Stimulated activated naive CD4-positive, alpha-beta T cell (primary cell): ENCODE results near the gene FEM1C.
"Not testable (repeated sequence)": the region's sequence is repeated elsewhere in the genome, so short reads cannot be mapped to it uniquely, and the experiment has no call there.

Experiments used
- DNase-seq, 6 experiments: peaks; one replicate each; lab custom pipeline; 2025; lab: John Stamatoyannopoulos, UW

FEM1C gene

DNA sequence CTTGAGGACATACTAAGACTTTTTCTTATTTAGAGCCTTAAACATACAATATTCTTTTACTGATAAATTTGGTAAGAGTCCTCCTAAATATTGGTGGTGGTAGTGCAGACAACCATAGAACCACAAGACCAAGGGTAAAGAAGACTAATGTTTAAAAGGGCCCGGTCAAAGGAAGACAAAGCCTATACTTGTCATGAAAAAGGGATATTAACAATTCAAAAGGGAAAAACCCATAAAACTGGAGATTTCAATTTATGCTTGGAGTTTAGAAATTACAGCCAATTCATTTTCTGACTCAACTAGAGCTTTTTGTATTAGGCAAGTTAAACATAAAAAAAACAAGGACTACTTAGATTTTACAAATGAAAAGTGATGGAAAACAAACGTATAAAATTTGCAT, 24.4 kb downstream of the FEM1C start:
- no peak for DNase-seq

GRCh38 chr5:115516372-115516771, 28.2 kb downstream of the FEM1C start:
- no peak for DNase-seq

GRCh38 chr5:115514220-115514619, 30.4 kb downstream of the FEM1C start:
- DNase-seq, result no peak

- no peak for DNase-seq
These were observed 32.9 kb downstream of the FEM1C start for GRCh38 chr5:115511632-115512031.

- DNase-seq, result no peak
These were observed 34.4 kb downstream of the FEM1C start for GRCh38 chr5:115510145-115510645.

GRCh38 chr5:115509547-115509946, 35.0 kb downstream of the FEM1C start:
- DNase-seq, result no peak

- DNase-seq, result no peak
These were observed 36.9 kb downstream of the FEM1C start for GRCh38 chr5:115507681-115508080.

DNA sequence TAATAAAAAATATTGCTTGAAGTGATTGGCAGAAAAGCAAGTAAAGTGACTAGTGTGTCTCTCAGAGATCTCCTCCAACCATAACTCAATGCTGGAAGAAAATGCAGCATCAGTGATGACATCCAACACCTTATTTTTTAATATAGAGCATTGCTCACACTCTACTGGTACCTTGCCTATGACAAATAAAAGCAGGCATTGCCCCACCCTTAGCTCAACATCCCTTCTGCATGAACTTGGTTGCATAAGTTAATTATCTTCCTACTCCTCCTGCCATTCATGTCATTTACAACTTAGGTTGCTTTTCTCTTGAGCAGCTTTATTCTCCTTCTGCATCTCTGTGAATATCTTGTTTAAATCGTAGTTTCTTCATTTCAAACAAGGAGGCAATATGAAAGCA, 41.2 kb downstream of the FEM1C start:
- DNase-seq, result no peak

DNA sequence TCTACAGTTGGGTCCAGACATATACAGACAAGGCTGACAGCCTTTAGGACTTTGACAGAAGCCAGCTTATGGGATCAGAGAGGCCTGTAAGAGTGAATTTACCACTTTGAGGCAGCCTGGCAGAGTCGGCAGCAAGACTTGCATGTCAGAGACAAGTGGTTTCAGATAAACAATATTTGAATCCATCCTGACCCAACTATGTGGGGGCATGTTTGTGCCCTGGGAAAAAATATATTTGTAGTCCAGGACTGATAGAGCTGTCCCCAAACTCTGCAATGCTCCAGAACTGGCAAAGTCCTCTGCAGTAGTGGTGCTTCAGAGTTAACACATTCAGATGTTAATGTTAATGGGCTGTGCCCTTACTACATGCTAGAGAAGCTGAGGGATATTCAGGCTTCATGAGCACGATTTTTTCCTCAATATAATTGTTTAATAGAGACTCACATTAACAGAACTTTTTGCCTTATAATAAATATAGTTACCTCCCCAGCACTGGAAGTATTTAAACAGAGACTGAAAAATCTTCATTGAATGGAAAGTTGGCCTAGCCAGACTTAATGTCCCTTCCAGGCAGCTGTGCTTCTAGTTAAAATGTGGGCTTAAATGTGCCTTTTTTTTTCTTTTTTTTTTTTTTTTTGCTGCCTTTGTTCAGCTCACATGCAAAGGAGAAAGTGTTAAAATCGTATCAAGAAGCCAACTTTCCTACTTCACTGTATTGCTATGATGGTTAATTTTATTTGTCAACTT, 42.9 kb downstream of the FEM1C start:
- DNase-seq, result no peak

DNA sequence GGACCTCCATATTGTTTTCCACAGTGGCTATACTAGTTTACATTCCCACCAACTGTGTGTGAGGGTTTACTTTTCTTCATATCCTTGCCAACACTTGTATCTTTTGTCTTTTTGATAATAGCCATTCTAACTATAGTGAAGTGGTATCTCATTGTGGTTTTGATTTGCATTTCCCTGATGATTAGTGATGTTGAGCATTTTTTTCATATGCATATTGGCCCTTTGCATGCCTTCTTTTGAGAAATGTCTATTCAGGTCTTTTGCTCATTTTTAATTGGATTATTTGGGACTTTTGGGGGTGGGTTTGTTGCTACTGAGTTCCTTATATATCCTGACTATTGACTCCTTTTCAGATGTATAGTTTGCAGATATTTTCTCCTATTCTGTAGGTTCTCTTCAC, 44.4 kb downstream of the FEM1C start:
- no peak for DNase-seq

- DNase-seq, result no peak
These were observed 47.5 kb downstream of the FEM1C start for GRCh38 chr5:115496936-115497576.

DNA sequence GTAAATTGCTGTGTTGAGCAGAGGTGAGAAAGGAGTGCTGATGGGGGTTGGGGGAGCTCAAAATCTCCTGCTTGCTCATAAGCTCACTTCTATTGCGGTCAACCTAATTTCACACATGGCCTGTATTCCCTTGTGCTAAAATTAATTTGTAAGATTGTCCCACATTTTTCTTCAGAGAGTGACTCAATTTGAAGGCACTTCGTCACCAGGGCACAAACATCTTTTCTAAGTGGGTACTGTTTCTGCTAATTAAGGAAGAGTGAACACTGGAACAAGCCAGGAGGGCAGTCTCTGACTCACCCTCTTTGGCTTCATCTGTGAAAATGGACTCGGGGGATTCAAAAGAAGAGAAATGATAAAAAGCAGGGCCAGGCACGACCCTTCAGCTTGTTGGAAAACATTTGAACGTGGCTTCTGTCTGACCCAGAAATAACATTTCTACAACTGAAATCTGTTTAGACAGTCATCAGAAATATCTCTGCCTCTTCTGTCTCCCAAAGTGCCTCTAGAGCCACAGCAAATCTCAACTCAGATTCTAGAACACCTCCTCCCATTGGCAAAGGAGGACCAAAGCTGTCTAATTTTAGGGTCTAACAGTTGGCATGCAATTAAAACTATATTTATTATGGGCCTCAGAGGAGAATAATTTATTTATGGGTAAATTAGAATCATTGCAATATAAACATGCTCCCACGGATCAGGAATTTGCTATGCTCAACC, 49.8 kb downstream of the FEM1C start:
- DNase-seq, result no peak

- DNase-seq, result no peak
These were observed 54.0 kb downstream of the FEM1C start for GRCh38 chr5:115490596-115490995.

DNA sequence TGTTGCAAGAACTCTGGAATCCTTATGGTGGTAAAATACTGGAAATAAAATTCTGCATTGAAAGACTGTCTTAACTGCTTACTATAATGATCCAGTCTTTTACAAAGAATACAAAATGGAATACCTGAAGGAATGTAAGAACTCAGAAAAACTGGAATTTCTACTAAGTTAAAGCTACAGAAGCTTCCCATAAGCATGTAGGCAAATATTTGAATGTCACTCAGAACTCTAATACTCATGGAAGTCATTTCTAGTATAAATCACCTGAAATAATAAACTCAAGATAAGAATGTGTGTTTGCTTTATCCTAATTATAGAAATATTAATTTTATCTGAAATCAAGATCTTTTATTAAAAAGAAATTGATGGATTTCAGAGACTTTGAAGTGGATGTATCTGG, 54.8 kb downstream of the FEM1C start:
- no peak for DNase-seq

GRCh38 chr5:115487756-115488155, 56.8 kb downstream of the FEM1C start:
- no peak for DNase-seq

GRCh38 chr5:115487168-115487567, 57.4 kb downstream of the FEM1C start:
- DNase-seq, result no peak

DNA sequence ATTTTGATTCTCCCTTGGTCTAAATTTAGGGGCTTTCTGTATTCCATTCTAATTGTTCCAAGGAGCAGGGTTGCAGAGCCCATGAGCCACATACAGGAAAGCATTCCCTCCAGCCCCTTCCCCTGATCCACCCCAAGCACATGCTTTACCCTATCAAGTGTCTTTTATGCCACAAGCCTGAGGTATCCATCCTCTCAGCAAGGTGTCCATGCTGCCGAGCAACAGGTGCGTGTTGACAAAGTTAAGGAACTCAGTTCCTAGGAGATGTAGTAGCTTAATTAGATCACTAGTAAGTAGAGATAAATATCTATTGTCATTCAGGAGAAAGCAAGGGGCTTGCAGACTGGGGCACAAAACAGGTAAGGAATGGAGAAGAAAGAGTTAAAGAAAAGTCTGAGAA, 57.8 kb downstream of the FEM1C start:
- DNase-seq, result no peak

DNA sequence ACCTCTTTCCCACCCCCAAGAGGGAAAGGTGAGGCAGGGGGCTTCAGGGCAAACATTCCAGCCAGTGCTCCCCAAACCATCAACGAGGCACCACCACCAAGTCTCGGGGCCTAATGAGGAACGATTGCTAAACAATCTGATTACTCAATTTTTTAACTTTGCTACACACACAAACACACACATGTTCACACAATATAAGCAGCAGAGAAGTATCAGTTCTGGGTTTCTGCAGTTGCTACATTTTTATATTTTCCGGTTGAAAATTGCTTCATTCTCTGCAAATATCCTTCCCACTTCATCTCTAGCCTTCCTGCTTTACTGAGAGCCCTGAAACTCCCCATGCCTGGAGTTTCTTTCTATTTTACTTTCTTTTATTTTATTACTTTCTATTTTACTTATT, 60.2 kb downstream of the FEM1C start:
- no peak for DNase-seq

- DNase-seq, result no peak
These were observed 63.7 kb downstream of the FEM1C start for GRCh38 chr5:115480900-115481299.

GRCh38 chr5:115480271-115480670, 64.3 kb downstream of the FEM1C start:
- no peak for DNase-seq

GRCh38 chr5:115479166-115479873, 65.3 kb downstream of the FEM1C start:
- not testable (repeated sequence) for DNase-seq

- no peak for DNase-seq
These were observed 66.3 kb downstream of the FEM1C start for GRCh38 chr5:115478281-115478680.
